Jurkat, Clone E6-1 (cell line): ENCODE measurements around the gene CBX3.
"Not testable (repeated sequence)": the region's sequence is repeated elsewhere in the genome, so short reads cannot be mapped to it uniquely, and the experiment has no call there.

Source experiments
- DNase-seq: peaks from one replicate; pipeline ENCODE4 v3.0.0-alpha.2; 2011; ENCODE audit warnings: low read depth, low spot score
- H3K4me3 ChIP-seq: 2 replicates; pipeline ENCODE4 v1.5.1; 2011; ENCODE audit warnings: mild to moderate bottlenecking, low read length, control low read depth, moderate library complexity

CBX3 gene

DNA sequence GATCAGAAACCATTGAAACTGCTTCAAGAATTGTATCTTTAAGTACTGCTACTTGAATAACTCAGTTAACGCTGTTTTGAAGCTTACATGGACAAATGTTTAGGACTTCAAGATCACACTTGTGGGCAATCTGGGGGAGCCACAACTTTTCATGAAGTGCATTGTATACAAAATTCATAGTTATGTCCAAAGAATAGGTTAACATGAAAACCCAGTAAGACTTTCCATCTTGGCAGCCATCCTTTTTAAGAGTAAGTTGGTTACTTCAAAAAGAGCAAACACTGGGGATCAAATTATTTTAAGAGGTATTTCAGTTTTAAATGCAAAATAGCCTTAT lies 15.7 kb upstream of the CBX3 start:
- no peak for DNase-seq
- H3K4me3 ChIP-seq = no peak overlapping the region

DNA sequence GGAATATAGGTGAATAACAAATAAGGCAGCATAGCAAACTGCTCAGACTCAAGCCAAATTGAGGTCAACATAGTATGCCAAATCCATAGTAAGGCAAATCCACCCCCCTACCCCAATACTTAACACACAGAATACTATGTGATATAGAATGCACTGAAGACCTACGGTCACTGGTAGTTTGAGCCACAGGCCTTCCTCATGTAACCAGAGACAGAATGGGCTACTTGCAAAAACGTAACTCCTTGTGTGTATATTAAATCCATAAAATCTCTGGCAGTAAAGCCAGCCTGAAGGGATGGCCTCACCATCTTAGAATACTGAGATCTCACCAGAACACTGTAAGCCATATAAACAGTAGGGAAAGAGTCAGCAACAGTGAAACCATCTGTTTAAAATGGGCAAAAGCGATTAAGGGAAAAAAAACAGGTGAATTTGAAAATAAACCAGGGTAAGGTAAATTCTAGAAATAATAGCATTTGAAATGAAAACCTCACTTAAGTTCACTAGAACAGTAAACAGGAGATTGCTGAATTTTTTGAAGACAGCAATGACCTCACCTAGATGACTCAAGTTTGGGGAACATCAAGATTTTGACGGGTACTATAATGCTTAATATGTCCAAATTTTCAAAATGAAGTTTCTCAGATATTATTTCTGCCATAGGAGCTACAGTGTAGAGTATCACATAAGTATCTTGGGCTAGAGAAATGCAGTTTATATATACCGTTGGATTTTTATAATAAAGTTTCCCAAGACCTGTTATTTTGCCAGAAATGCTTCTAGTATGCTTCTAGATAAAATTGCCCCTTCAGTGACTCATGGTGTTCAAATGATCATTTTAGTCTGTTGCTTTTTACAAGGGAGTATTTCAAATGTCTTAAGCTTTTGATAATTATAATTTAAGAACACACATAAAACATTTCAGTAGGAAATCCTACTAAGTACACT lies 14.9 kb upstream of the CBX3 start:
- DNase-seq = no peak
- H3K4me3 ChIP-seq = no peak overlapping the region

DNA sequence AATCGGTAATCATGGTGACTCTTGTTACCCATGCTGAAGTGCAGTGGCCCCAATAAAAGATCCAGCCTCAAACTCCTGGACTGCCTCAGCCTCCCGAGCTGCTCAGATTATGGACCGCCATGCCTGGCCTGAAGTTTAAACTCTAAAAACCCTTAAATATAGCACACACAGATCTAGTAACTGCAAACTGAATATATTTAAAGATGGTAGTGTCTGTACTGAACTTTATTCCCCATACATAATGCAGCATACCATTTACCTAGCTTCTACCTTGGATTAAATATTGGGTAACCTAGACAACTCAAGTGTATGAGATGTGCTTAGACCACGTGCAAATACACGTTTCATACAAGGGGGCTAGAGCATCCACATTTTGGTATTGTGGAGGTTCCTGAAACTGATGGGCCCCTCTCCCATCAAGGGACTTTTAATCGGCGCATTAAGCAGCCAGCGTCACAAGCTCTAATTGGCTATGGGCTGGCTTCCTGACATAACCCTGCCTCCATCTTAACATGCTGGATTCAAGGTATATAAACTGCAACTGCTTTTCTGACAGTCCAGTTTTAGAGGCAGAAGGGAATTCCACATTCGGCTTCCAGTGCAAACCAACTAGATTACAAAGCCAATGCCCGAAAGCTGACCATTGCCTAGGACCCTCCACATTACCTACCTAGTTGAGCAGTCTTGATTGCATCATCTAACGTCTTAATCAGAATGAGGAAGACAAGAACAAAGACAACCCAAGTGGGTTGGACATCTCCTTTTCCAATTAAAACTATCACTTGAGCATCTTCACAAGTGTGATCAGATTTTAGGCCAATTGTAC lies 14.0 kb upstream of the CBX3 start:
- H3K4me3 ChIP-seq = no peak overlapping the region
- DNase-seq = no peak

DNA sequence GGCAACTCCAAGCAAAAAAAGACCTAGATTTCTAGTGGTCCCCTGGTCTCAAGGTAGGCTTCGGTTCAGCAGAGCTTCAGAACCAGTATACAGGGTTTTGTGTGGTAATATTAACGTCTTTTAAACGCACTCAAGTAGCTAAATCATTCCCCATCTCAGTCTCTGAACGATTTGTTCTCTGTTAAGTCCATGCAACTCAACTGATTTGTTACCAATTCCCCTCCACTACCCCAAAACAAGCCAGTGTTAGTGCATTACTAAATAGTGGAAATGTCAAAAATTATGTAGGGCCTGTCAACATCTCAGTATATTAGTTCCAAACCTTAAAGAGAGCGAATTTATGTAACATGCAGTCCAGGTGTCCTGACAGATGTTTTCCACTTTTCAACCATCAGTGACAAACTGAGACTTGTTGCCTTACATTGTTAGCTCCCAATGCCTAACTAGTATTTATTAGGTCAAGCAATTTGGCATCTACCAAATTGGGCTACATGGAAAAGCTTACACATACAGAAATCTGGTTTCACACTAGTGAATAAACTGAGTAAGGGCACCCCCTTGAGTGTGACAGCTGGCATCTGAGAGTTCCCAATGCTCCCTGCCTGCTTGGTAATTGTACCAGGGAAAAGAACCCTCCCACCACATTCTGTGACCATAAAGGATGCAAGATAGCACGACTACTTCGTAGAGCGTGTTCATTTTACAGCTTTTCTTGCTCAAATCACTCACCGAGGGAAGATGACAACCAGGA lies 13.2 kb upstream of the CBX3 start:
- DNase-seq = no peak
- no peak overlapping the region for H3K4me3 ChIP-seq

DNA sequence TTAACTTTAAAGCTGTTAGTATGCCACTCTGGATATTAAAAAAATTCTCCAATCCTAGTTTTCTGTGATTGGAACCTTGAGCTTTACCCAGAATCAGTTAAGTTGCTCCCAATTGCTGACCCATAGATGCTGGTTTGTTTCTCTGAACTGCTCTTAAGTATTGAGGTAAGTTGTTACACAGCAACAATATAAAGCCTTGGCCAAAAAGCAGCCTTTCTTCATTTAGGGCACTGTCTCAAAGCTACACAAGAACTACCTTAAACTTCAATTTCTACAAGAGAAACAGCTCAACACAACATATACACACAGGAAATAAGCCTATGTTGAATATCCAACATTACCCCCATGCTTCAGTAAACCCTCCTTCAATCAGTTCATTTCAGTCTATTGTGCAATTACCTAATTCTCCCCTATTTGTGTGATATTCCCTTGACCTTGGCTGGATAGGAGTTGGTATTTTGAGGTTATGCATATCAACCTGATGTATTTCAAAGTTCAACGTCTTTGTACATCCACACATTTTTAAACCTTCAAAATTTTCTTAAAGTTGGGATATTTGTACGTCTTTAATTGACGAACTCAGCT lies 12.5 kb upstream of the CBX3 start:
- DNase-seq = no peak
- no peak overlapping the region for H3K4me3 ChIP-seq

DNA sequence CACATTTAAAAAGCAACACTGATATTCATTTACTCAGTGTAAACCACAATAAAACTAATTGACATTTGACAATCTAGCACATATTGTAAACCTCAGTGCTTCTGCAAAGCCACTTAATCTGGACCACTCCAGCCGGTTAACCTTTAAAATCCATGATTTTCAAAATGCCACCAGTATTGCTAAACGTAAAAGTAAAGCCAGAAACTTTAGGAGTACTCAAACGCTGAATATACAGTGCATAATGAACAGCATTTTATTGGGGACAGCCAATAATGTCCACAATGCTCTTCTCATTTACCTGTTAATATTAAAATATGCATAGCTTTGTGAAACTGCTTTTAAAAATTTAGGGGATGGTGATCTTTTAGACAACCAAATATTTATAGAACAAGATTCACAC lies 11.8 kb upstream of the CBX3 start:
- no peak for DNase-seq

DNA sequence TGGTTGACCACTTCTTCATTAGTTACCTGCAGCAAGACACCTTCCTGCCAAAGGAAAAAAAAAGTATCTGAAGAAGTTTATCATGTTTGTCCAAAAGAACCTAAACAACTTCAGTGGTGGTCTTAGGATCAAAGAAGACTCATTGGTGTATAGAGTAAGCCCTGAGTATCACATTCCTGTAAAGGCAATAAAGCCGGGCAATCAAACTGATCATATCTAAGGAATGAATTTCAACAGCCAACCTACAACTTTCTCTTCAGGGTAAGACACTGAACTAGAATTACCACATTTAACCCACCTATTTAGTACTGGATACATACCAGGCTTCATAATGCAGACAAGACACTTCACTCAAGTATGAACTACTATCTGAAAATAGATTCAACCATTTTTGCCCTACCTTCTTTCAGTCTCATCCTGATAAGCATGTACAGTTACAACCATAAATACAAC lies 11.1 kb upstream of the CBX3 start:
- no peak for DNase-seq
- no peak overlapping the region for H3K4me3 ChIP-seq

More for the DNA sequence above, 11.8 kb upstream of the CBX3 start:
- no peak overlapping the region for H3K4me3 ChIP-seq

DNA sequence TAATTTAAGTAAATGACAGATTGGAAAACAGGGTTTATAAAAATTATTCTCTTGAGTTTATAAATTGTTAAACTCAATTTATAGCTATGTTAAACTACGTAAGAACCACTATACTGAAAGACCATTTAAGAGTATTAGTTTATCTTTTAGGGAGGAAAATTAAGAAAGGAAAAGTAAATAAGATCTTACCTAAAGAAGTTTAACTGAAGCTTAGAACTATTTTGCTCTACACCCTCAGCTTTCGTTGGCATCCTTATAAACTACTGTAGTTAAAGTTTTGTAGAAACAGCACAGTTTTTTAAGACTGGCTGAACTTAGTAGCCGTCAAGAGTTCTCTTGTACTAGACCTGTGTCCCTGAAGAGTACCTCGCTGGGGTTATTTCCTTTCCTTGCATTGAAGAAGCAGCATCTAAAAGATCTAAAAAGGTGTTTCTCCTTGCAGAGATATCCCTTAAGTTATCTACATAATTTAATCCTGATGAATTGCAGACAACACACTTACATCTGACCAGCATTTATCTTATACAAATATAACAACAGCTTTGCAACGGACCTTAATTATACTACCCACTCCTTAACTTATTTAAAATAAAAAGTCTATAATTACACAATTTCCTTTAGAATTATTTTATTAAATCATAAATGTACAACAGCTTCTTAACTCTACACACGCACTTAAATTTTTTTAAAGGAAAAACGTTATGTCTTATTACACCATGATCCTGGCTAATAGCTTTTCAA lies 10.1 kb upstream of the CBX3 start:
- no peak for DNase-seq
- H3K4me3 ChIP-seq = no peak overlapping the region

DNA sequence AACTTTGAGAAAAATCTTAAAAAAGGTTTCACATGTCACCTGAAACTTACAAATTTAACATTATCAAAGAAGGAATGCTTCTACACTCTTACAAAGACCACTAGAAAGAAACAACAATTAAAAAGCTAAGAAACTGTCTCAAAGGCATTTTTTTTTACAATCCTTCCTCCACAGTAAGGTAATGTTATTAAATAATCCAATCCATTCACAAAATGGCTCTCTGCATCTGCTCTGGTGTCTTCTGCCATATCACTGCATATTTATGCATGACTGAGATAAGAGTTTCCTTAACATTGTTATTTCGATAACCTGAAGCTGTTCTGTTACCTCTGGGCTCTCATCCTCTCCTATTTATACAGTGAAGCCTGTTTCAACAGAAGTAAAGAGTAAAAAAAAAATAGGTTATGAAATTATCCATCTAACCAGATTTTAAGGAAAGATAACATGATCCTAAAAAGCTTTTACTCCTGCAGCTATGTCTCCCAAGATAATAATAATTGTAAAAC lies 9.5 kb upstream of the CBX3 start:
- H3K4me3 ChIP-seq = no peak overlapping the region
- no peak for DNase-seq

DNA sequence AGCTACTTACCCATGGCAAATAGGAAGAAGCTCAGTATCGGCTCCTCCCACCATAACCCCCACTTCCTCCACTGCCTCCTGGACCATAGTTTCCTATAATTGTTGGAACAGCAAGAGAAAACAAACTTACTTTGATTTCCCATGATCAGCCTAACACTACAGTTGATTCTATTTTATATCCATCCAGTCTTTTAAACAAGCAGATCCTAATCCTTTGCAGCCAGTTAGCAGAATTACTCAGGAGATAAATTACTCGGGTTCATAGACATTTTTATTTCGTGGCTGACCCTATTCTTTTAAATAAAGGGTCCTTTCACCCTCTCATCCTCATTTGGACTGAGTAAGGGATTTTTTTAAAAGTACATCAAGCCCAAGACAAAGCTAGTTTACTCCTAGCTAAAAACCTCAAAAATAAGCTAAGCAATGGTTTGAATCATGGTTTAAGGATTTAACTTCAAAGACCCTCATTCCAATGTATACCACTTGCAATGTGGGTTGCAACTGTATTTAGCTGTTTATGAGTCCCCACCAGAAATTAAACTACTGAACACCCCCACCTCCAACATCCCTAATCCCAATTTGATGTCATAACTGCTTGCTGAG lies 9.0 kb upstream of the CBX3 start:
- DNase-seq = no peak
- H3K4me3 ChIP-seq = no peak overlapping the region

DNA sequence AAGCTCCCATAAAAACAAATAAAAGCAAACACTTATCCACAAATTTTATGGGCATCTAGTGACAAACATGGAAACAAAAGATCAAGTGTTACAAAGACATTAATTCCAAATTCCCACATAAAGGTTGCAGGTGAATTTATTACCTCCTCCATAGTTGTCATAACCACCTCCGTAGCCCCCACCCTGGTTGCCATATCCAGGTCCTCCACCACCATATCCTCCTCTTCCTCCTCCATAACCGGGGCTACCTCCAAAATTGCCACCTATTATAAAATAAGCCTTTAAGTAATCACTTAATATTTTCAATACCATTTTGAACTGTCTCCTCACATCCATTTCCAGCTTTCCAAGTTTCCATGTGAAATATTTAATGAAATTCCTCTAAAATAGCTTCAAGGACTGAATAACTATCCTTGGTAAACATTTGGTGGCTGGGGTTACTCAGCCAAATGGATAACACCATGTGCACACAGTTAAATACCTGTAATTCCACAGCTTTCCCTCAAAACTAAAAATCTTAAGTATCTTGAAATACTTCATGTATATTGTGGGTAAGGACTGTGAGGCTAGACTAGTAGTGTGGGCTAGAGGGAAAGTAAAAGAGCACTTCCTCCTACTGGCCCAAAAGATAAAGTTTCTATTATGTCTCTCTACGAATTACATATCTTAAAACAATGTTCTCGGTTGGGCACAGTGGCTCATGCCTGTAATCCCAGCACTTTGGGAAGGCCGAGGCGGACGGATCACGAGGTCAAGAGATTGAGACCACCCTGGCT lies 7.9 kb upstream of the CBX3 start:
- no peak overlapping the region for H3K4me3 ChIP-seq
- no peak for DNase-seq

DNA sequence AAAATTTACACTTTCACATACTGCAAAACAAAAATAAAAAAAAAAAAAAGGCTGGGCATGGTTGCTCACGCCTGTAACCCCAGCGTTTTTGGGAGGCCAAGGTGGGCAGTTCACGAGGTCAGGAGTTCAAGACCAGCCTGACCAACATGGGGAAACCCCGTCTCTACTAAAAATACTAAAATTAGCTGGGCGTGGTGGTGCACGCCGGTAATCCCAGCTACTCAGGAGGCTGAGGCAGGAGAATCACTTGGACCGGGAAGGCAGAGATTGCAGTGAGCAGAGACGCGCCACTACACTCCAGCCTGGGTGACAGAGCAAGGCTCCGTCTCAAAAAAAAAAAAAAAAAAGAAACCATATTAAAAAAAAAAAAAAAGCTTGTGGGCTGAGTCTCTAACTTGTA lies 6.8 kb upstream of the CBX3 start:
- not testable (repeated sequence) for H3K4me3 ChIP-seq, DNase-seq

DNA sequence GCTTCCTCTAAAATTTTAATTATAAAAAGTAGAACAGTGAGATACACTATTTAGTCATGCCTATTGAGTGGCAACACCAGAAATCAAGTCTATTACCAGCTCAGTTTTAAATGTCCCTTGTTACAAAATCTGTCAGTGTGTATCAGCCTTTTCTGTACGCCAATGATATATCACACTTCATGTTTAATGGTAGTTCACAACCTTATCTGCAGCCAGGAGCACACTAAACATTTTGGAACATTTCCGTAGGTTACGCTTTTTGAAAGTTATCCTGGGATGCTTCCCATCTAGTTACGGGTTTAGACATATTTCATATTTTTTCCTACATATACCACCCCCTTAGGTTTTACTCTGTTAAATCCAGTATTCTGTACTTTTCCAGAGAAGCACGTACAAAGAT lies 6.4 kb upstream of the CBX3 start:
- no peak for DNase-seq
- H3K4me3 ChIP-seq = no peak overlapping the region

DNA sequence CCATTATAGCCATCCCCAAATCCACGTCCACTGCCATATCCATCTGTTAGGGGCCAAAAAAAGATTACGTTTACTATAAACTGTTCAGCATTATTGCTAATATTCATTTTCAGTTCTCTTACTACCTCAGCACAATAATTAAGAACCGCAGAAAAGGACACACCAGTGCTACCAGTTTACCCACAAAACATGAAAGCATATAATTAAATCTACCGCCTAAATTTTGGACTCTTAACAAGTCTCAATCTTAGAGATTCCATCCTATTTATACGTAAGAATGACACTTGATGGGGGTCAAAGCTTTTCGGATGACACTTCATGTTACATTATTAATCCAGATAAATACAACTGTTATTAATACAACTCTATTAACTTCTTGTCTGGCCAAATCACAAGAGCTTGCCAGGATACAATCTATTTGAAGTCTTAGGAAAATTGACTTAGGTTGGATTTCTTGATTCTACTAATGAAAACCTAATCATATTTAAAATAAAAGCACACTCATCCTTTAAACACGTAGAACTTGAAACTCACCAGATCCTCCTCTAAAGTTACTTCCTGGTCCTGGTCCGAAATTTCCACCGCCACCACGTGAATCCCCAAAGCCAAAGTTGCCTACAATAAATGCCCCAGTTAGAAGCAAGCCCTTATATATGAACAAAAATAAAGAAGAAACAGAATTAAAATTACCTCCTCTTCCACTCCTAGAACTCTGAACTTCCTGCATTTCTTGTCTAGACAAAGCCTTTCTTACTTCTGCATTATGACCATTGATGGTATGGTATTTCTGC lies 5.5 kb upstream of the CBX3 start:
- no peak for DNase-seq
- no peak overlapping the region for H3K4me3 ChIP-seq

DNA sequence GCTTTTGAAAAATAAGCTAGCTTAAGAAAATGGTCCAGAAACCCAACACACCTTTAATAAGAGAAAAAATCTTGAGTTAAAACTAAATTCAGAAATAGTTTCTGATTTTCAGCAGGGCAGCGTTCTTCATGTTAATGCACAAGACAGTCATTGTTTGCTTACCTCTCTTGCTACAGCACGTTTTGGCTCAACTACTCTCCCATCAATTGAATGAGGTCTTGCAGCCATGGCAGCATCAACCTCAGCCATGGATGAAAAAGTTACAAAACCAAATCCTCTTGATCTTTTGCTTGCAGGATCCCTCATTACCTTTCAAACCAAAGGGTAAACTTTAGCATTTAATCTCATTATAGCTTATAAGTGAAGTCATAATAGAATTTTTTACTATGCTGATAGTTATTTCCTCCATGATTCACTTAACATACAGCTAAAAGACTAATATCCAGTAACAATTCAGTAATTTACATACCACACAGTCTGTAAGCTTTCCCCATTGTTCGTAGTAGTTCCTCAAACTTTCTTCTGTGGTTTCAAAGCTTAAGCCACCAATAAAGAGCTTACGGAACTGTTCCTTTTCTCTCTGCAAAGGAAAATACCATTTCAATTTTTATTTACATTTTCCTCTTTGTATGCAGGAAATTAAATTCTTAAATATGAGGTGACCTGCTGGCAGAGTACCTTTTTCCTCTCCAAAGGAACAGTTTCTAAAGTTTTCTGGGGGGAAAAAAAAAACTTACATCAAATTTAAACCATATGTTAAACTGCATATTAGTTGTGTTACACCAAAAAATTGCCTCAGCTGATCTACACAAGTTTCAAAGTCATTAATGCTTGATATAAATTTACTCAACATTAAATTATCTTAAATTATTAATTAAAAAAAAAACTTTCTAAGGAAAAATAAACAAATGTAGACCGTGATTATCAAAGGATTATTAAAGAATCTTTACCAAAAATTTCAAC lies 4.1 kb upstream of the CBX3 start:
- no peak for DNase-seq
- H3K4me3 ChIP-seq = peak overlapping the region; percentile 96
